Superior temporal gyrus (tissue), 1 donor: ENCODE measurements around the gene RCOR3.
"Not testable (repeated sequence)": the region's sequence is repeated elsewhere in the genome, so short reads cannot be mapped to it uniquely, and the experiment has no call there.

Experiments used
- DNase-seq: peaks from one replicate; pipeline ENCODE4 v3.0.0-alpha.2; 2016; ENCODE audit errors: extremely low spot score

Gene RCOR3

DNA sequence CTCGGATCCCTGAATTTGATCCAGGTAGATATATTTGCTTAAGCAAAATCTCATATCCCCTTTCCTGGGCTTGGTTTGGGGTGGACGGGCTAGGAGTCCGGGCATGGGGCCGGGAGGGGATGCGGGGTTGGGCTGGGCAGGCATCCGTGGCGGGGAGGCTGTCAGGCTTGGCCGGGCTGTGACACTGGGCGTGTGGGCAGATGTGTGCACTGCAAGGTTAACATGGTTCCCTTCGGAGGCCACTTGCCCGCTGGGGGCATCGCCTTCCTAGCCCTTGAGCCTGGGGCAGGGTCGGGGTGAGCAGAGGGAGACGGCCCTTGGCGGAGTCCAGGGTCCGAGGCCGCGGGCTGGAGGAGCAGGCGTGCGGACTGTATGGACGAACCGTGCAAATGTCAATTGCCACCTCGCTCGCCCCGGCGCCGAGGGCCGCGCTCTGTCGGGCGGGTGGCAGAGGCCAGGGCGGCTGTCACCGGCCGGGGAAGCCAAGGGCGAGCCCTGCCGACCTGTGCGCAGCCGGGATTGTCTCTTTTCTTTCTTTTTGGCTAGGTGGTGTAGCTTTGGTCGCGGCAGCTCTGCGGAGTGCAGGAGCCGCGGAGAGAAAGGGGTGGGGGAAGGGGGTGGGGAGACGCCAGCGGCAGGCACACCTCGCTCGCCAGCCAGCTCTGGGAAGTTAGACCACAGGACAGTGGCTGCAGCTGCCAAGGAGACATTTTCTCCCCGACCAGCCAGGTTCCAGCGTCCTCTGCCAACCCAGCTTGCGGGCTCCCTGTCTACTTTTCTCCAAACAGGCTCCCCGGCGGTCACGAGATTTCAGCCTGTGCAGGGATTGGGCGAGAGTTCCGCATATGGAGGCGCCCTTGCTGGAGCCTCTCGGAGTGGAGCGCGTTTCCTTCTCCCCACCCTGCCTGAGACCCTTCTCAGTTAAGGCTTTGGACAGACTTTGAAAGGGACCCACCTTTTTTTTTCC is 1.3 kb downstream of the RCOR3 start:
- DNase-seq: peak; percentile 87

DNA sequence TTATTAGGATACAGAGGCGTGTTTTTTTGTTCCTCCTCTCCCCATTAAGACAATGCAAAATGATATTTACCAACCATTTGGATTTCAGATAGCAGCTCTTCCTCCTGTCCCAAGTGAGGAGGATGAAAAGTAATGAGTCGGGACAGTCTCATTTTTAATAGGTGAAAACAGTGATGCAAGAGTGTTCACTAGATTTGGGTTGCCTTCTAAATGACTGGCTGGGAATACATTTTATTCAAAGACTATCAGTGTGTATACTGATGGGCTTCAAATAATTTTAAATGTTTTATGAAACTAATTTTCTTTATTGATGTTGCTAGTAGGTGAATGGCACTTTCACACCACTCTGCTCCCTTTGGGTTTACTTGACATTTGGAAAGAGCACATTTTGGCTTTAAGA is 2.1 kb downstream of the RCOR3 start:
- DNase-seq: no peak

DNA sequence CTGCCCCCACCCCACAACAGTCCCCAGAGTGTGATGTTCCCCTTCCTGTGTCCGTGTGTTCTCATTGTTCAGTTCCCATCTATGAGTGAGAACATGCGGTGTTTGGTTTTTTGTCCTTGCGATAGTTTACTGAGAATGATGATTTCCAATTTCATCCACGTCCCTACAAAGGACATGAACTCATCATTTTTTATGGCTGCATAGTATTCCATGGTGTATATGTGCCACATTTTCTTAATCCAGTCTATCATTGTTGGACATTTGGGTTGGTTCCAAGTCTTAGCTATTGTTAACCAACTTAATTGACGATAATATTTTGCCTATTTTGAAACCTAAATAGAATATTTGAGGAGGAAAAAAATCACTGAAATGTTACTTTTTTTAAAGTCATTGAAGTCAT is 3.9 kb downstream of the RCOR3 start:
- not testable (repeated sequence) for DNase-seq

DNA sequence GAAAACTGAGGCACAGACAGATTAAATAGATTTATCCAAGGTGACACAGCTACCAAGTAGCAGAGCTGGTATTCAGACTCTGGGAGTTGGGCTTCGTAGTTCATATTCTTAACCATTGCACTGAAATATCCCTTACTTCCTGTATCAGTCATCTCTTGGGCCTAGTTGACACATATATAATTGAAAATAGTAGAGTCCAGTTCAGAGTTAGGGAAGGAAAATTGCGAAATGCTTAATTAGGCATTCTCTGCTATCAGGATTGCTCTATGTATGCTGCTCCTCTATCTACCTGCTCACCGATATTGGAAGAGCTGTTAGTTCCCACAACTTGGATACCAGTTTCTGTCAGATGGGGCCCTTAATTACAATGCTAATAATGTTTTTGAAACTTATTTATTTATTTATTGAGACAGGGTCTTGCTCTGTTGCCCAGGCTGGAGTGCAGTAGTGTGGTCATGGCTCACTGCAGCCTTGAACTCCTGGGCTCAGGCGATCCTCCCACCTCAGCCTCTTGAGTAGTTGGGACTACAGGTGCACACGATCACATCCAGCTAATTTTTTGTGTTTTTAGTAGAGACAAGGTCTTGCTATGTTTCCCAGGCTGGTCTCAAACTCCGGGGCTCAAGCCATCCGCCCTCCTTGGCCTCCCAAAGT is 8.2 kb downstream of the RCOR3 start:
- no peak for DNase-seq

DNA sequence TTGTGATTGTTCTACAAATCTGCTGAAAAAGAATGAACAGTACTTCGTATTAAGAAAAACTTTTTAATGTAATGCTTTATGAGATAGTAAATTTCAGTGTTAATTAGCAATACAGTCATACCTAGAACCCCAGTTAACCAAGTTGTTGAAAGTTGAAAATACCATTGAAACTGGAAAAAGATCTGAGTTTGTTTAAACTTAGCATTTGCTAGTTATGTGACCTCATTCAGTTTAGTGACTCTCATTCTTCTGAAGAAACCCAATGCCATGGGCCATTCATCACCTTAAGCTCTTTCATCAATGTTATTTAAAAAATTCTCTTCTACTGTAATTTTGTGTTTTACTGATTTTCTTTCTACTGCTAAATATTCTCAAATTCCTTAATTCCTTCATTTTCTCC is 20.2 kb downstream of the RCOR3 start:
- no peak for DNase-seq

DNA sequence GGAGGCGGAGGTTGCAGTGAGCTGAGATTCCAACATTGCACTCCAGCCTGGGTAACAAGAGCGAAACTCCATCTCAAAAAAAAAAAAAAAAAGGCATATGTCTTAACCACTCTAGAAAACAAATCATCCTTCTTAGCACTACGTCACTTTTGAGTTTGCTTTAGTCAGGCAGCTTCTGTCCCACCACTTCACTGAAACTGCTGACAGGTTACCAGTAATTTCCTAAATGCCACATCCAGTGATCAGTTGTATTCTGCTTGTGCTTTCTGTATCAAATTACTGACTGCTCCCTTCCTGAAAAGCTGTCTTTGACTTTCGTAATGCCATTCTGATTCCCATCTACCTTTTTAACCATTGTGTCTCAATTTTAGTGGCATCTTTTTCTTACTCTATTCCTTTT is 21.7 kb downstream of the RCOR3 start:
- DNase-seq: no peak

DNA sequence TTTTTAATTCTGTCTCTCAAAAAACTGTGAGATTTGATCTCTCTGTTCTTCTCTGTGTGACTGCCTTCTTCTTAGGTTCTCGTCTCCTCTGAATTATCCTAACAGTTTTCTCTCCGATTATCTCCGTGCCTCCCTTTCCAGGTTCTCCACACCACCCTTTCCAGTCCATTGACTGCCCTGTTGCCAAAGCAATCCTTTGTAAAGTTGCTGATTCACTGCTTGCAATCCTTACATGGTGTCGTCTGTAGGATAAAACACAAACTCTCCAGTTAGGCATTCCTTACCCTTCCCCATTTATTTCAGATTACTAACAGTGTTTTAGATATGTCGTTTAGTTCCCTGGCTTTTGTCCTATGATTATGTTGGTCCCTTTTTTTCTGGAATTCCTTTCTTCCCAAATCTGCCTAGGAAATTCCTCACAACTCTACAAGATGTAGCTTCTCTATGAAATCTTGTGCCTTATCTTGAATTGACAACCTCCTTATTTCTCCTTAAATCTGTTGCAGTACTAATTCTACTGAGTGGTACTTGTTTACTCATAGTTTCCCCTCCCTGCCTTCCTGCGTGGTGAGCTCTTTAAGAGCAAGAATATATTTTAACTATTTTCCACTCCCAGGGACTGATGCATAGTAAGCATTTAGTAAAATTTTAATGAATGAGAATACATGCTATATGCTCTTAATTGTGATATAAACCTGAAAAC is 22.3 kb downstream of the RCOR3 start:
- DNase-seq: no peak

DNA sequence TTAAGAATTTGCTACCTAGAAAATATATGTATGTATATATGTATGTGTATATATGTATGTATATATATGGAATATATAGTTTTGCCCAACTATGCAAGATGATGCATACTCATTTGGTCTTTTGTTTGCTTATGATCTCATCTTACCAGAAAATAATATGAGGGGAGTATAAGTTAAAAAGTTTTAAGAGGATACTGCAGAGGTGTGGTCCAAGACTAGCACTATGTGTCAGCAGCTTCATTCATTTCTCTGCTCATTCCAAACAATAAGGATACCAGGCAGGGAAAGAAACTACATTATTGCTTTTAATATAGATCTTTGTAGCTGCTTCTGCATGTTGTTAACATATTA is 22.8 kb downstream of the RCOR3 start:
- DNase-seq: no peak

DNA sequence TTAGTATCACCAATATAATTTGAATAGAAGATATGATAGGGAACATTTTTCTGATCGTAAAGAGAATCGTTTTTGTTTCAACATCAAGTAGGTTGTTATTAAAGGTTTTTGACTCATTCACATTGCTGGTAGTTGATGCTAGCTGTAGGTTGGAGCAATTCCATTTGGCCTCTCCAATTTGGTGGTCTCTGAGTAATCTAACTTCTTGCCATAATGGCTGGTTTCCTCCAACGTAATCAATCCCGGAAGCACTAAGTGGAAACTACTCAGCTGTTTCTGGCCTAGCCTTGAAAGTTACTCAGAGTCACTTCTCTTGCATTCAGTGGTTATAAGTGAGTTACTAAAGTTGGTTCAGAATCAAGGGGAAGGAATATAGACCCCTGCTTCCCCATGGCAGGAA is 26.0 kb downstream of the RCOR3 start:
- DNase-seq: no peak

DNA sequence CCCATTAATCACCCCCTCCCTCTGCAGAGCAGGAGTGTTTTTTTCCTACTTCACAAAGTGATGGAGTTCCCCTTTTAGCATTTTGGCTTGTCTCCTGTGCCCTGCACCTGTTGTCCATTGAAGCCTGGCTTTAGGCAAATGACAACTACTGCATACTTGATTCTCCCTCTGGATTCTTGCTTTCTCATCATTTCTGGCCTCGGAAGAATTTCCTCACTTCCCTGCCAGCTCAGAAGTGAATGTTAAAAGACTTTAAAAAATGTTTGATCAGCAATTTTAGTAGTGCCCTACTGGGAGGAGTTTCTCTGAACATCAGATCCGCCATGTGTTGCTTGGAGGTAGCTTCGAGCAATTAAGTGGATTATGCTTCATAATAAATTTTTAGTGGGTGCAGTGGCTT is 28.1 kb downstream of the RCOR3 start:
- no peak for DNase-seq

DNA sequence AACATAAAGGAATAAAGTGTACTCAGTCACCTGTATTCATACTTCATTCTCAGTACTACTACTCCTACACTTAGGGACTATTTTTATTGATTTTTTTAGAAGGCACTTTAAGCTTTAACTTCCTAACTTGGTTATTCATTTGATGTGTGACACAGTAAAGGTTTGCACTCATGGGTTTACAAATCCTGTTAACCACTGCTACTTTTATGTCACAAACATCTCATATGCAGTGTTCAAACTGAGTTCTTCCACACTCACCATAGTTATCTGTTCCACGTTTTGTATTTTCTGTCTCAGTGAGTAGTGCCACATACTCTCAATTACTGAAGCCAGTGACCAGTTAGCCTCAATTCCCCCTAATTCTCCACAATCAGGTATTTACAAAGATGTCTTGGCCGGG is 33.2 kb downstream of the RCOR3 start:
- DNase-seq: no peak

DNA sequence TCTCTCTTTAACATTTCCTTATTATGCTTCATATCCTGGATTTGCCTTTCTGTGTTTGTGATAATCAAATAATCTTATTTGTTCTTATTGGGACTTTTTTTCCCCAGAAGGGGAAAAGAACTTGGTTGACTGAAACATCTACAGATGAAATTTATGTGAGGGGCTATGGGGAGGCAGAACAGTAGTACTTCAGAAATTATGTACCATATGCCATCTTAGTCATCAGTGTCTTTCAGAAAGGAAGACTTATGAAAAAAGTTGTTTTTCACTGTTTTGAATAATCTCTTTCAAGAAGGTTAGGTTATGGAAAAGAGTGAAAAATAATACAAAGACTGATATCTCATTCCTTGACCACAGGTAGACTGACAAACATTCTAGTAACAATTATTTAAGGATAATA is 37.2 kb downstream of the RCOR3 start:
- no peak for DNase-seq

DNA sequence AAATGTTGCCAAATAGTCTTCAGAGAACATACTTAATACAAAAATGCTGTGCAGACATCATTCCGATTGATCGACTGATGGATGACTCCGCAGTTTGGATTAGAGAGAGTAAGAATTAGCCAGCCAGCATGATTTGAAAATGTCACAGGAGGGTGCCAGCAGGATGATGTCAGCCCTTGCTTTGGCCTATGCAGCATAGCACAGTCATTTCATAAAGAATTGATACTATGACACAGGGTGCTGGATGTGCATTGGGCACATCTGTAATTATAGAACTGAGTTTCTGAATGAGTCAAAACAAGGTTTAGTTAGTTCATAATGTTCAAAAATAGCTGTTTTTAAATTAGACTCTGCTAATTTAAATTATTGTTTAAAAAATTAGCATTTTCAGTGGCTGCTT is 45.9 kb downstream of the RCOR3 start:
- DNase-seq: no peak

DNA sequence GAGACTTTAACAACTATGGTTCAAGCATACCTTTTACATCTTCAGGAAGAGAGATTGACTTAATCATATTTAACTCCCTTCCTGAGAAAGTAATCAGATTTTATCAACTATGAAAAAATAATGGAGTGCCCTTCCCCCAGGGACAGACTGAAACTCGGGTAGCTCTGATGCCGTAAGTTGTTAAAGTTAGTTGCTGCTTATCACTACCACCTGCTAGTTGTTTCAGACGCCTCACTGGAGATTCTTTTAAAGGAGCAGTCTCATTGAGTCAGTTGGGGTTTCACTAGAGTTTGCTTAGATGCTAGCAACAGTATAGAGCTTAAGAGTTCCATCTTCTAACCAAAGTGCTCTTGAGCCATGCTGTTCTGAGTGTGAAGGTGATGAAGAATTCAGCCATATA is 50.5 kb downstream of the RCOR3 start:
- no peak for DNase-seq

DNA sequence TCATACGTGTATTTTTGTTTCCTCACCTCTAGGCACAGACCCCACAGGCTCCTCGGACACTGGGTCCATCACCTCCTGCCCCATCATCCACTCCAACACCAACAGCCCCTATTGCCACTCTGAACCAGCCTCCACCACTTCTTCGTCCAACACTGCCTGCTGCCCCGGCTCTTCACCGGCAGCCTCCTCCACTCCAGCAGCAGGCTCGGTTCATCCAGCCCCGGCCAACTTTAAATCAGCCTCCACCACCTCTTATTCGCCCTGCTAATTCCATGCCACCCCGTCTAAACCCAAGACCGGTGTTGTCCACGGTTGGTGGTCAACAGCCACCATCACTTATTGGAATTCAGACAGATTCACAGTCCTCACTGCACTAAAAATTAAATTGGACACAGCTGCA is 54.2 kb downstream of the RCOR3 start:
- DNase-seq: no peak

DNA sequence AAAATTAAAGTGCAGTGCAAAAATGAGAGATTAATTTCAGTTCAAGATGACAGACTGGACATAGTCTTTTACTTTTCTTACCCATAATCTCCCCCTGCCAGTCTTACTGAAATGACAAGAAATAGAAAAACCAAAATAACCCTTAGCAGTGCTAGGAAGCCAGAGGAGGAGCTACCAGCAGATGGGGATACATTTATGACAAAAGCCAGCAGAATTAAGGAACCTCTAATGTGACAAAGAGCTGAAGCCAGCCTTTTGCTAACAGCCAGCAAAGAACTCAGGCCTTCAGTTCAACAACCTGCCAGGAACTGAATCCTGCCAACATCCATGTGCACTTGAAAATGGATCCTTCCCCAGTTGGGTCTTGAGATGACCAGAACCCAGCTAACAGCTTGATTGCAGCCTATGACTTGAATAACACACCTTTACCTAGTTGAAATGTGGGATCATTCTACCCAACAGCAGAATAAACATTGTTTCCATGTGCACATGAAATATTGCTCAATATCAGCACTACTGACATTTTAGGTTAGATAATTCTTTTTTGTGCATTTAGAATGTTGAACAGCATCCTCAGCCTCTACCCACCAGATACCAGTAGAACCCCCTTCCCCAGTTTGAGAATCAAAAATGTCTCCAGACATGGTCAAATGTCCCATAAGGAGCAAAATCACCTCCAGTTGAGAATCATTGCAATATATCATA is 59.6 kb downstream of the RCOR3 start:
- DNase-seq: no peak

DNA sequence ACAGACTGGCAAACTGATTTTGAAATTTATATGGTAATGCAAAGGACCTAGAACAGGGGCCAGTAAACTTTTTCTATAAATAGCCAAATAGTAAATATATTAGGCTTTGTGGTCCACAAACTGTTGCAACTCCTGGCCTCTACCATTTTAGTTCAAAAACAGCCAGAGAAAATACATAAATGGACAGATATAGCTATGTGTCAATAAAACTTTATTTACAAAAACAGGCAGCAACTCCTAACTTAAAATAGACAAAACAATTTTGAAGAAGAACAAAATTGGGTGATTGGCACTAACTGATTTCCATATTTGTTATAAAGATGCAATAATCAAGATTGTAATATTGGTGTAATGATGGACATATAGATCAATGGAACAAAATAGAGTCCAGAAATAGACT is 60.7 kb downstream of the RCOR3 start:
- DNase-seq: no peak

DNA sequence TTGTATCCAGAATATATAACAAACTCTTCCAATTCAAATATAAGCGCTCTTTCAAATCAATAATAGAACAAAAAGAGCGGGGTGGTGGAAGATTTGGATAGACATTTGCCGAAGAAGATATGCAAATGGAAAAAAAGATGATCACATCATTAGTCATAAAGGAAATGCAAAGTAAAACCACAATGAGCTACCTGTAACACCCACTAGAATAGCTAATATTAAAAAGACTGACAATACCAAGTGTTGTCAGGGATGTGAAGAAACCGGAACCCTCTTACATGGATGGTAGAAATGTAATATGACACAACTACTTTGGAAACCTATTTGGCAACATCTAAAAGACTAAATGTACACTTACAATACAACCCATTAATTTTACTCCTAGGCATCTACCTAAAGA is 61.8 kb downstream of the RCOR3 start:
- DNase-seq: no peak

DNA sequence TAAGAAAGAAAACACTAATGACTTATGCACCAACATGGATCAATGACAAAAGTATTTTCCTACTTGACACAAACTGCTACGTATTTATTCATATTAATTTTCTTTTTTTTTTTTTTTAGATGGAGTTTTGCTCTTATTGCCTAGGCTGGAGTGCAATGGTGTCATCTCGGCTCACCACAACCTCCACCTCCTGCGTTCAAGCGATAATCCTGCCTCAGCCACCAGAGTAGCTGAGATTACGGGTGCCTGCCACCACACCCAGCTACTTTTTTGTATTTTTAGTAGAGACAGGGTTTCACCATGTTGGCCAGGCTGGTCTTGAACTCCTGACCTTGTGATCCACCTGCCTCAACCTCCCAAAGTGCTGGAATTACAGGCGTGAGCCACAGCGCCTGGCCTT is 62.5 kb downstream of the RCOR3 start:
- DNase-seq: not testable (repeated sequence)

DNA sequence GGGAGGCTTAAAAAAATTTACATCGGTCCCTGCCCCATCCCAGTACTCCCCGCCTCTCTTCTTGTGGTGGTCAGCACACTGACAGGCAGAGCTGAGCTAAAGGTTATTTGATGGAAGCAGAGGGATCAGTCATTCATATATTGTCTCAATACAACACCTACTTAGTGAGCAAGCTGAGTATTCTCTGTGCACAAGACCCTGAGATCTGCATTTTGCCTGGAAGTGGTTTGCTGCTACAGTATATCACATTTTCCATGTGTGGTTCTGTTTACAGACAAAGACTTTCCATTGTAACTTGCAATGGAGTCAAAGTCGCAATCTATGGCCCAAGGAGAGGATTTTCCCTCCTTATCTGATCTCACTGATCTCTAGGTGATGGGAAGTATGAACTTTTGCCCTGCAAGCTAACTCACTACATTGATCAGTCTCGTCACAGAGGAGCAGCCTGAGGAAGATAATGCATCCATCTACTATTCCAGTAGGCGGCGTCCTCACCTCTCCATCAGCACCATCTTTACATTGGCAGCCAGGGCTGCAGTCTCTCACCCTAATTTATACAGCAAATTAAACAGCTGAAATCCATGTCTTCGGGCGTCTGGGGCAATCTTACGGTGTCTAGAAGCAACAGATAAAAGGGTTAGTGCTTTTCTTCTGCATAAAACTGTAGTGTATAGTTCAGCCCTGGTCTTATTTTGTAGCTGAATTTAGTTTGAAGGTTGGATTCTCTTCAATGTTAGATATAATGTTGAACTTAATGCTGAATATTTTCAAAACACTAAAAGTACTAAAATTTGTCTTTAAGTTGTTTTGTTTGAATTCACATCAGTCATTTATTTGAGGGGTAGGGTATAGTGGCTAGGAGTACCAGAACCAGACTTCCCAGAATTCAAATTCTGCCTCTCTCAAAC is 64.2 kb downstream of the RCOR3 start:
- DNase-seq: peak; percentile 75
